Activated CD8-positive, alpha-beta T cell treated with anti-CD3 and anti-CD28 coated beads, Interleukin-2, amount 10 ng/mL, durations not matched to agents 7 days and 5 days (primary cell): ENCODE data around the gene SGF29. TPM values are rescaled to one million over a fixed set of nuclear protein-coding genes. Genes with fewer than 3 reads are reported as not detected.
A peak's percentile ranks its signal among the peaks of the same experiment; 100 is the strongest.
"Not testable (repeated sequence)": the region's sequence is repeated elsewhere in the genome, so short reads cannot be mapped to it uniquely, and the experiment has no call there.

Experiments used
- ATAC-seq: fragments of 150-1000 bp; cut with Tn5 transposase; one replicate; pipeline ENCODE4 v1.10.0; 2021; ENCODE audit warnings: moderate library complexity
- CTCF ChIA-PET: fragments of 350-600 bp; sonication (Branson Sonifier 250); formaldehyde crosslinking; loops from one replicate; lab custom pipeline; 2021; ENCODE audit warnings: antibody characterized with exemption; lab: Charles Lee
- POLR2A ChIA-PET: fragments of 350-600 bp; sonication (Branson Sonifier 250); formaldehyde crosslinking; loops from one replicate; lab custom pipeline; 2021; ENCODE audit warnings: antibody characterized with exemption; lab: Charles Lee
- DNase-seq: peaks from one replicate; pipeline ENCODE4 v3.0.0-alpha.2; 2020
- H3K27ac Mint-ChIP-seq: one replicate; pipeline ENCODE4 v1.8.0; 2021; ENCODE audit warnings: mild to moderate bottlenecking, mixed read lengths
- H3K27me3 Mint-ChIP-seq: one replicate; pipeline ENCODE4 v1.8.0; 2021; ENCODE audit warnings: low read depth, mixed read lengths
- H3K36me3 Mint-ChIP-seq: one replicate; pipeline ENCODE4 v1.8.0; 2021; ENCODE audit warnings: low read depth, mixed read lengths
- H3K4me1 Mint-ChIP-seq: one replicate; pipeline ENCODE4 v1.8.0; 2021; ENCODE audit warnings: low read depth, mixed read lengths
- H3K4me3 Mint-ChIP-seq: one replicate; pipeline ENCODE4 v1.8.0; 2021; ENCODE audit warnings: mild to moderate bottlenecking, mixed read lengths
- H3K9me3 Mint-ChIP-seq: one replicate; pipeline ENCODE4 v1.8.0; 2022; ENCODE audit warnings: mixed read lengths; ENCODE audit not compliant: insufficient read depth
- total RNA-seq, 2 experiments: library from RNA; stranded (reverse); gene quantifications; one replicate each; pipeline ENCODE4 v1.2.3, GENCODE V29; 2021

SGF29 gene
- total RNA-seq, 2 experiments from 2014 or later = 42.2 to 49.1 TPM

DNA sequence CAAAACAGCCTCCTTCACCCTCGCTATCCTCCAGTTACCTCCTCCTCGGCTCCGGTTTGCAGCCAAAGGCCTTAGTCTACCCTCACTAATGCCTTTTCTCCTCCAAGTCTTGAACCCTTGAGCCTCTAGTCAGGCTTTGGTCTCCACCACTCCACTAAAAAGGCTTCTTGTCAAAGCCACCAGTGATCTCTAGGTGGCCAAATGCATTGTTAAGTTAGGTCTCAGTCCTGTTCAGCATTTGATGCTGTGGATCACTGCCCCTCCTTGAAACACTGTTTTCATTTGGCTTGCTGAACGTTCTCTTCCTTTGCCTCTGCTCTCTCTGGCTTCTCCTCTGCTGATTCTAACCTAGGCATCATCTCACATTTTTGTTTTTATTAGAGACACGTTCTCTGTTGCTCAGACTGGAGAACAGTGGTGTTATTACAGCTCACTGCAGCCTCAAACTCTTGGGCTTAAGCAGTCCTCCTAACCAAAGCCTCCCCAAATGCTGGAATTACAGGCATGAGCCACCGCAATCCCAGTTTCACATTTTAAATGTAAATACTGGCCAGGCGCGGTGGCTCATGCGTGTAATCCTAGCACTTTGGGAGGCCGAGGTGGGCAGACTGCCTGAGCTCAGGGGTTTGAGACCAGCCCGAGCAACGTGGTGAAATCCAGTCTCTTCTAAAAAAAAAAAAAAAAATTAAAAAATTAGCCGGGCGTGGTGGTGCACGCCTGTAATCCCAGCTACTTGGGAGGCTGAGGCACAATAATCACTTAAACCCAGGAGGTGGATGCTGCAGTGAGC lies 1.1 kb downstream of the SGF29 start:
- Mint-ChIP-seq H3K4me3 (peak overlapping the region; percentile 81), H3K9me3 (no peaks in the 10 kb centered on the region), H3K36me3 (peaks cover 28% of the 10 kb centered on the region), H3K4me1 (peaks cover 27% of the 10 kb centered on the region), H3K27ac (peak overlapping the region; percentile 81), H3K27me3 (no peaks in the 10 kb centered on the region)
- CTCF ChIA-PET = interaction anchor here (1.0 to 1.4 kb wide), 3 partner anchors 19 to 390 kb away, joined by 3 to 5 read pairs (median 3); no protein-coding TSS in a partner anchor
- POLR2A ChIA-PET = interaction anchor here (0.6 to 2.4 kb wide), 5 partner anchors 13 to 268 kb away, joined by 4 to 10 read pairs (median 4); partner anchors contain the start of genes APOBR and ATXN2L
- ATAC-seq = no peak
- no peak for DNase-seq

DNA sequence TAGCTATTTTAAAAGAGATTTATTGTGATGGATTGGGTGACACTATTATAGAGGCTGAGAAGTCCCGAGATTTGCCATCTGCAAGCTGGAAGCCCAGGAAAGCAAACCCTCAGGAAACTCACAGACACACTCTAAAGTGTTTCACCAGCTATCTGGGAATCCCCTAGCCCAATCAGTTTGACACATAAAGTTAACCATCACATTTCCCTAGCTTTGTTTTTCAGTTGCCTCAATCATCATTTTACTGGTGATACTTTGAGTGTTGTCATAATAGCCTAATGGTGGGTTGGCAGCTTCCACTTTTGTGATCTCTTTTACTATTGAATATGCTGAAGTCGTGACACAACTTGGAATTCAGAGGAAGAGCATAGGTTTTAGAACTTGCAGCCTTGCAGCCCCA lies 1.8 kb downstream of the SGF29 start:
- Mint-ChIP-seq H3K4me1 (peaks cover 29% of the 10 kb centered on the region), H3K9me3 (no peaks in the 10 kb centered on the region), H3K36me3 (peaks cover 30% of the 10 kb centered on the region), H3K27me3 (no peaks in the 10 kb centered on the region), H3K4me3 (no peak overlapping the region), H3K27ac (peak overlapping the region; percentile 16)
- no peak for ATAC-seq
- ChIA-PET POLR2A (interaction anchor here (2.4 kb wide), 1 partner anchor 62 kb away, joined by 5 read pairs; the partner anchor contains the start of gene APOBR), CTCF (interaction anchor here (1.0 kb wide), 1 partner anchor 18 kb away, joined by 3 read pairs; no protein-coding TSS in a partner anchor)
- DNase-seq = no peak

DNA sequence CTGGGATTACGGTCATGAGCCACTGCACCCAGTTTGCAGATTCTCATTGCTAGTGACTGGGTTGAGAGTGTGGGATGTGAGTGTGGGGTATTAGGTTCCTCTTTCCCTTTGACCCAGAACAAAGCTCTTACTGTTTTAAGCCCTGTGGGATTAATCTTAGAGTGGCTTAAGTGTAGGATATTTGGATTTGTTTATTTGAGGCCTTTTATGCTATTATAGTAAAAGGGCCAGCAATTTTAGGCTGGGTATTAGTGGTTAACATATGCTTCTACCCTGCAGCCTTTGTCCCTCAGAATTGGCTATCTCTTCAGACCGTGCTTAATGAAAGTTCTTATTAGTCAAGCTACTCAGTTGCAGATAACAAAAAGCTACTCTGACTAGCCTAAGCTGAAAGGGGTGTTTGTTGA lies 3.2 kb downstream of the SGF29 start:
- no peak for ATAC-seq
- H3K27me3 Mint-ChIP-seq = no peaks in the 10 kb centered on the region
- no peak overlapping the region for H3K4me3 Mint-ChIP-seq
- no peak overlapping the region for H3K27ac Mint-ChIP-seq
- H3K36me3 Mint-ChIP-seq = peaks cover 30% of the 10 kb centered on the region
- POLR2A ChIA-PET = interaction anchor here (1.1 to 2.4 kb wide), 2 partner anchors 63 to 265 kb away, joined by 4 to 5 read pairs; partner anchors contain the start of genes APOBR and ATXN2L
- CTCF ChIA-PET = interaction anchor here (1.1 to 1.2 kb wide), 2 partner anchors 240 to 388 kb away, joined by 3 read pairs; no protein-coding TSS in a partner anchor
- H3K9me3 Mint-ChIP-seq = no peaks in the 10 kb centered on the region
- peaks cover 35% of the 10 kb centered on the region for H3K4me1 Mint-ChIP-seq
- DNase-seq = no peak

DNA sequence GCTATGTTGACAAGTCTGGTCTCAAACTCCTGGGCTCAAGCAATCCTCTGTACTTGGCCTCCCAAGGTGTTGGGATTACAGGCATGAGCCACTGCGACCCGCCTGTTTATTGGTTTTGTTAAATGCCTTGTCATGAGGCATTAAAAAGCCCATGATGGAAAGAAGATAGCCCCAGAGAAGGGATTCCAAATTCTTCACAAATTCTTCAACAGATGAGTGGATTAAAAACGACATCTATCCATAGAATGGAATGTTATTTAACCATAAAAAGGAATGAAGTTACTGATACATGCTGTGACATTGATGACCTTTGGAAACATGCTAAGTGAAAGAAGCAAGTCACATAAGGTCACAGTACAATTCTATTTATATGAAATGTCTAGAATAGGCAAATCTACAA lies 4.7 kb downstream of the SGF29 start:
- Mint-ChIP-seq H3K27ac (no peak overlapping the region), H3K4me1 (peaks cover 31% of the 10 kb centered on the region), H3K36me3 (peaks cover 30% of the 10 kb centered on the region), H3K9me3 (no peaks in the 10 kb centered on the region), H3K4me3 (no peak overlapping the region), H3K27me3 (no peaks in the 10 kb centered on the region)
- ChIA-PET CTCF (no interaction called here), POLR2A (no interaction called here)
- ATAC-seq (no peak), DNase-seq (no peak)

DNA sequence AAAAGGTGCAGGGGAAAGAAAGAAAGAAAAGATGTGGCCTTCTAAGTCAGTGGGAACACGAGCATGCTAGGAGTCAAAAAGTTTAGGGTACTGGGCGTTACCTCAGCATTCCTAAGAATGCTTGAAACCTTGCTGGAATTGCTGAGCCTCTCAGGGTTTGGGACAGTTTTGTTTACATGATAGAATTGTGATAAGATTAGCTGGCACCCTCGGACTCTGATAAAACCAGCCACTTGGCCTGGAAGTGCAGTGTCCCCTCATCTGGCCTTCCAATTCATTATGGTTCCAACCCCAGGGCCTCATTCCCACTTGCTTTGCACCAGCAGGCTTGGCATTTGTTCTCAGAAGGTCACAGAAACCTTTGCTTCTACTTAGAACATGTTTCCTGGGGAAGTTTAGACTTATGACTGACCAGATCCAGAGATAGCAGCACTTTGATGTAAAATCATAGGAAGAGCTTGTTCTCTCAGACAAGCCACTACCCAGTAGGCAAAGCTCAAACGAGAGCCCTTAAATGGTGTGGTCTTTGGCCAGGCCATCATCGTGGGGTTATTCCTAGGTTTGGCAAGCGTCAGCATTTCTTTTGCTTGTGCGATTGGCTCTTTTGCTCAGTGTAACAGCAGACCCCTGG lies 8.0 kb downstream of the SGF29 start:
- Mint-ChIP-seq H3K4me3 (no peak overlapping the region), H3K27me3 (no peaks in the 10 kb centered on the region), H3K36me3 (peaks cover 40% of the 10 kb centered on the region), H3K27ac (no peak overlapping the region), H3K4me1 (peaks cover 17% of the 10 kb centered on the region), H3K9me3 (no peaks in the 10 kb centered on the region)
- DNase-seq (no peak), ATAC-seq (no peak)
- ChIA-PET CTCF (no interaction called here), POLR2A (no interaction called here)

DNA sequence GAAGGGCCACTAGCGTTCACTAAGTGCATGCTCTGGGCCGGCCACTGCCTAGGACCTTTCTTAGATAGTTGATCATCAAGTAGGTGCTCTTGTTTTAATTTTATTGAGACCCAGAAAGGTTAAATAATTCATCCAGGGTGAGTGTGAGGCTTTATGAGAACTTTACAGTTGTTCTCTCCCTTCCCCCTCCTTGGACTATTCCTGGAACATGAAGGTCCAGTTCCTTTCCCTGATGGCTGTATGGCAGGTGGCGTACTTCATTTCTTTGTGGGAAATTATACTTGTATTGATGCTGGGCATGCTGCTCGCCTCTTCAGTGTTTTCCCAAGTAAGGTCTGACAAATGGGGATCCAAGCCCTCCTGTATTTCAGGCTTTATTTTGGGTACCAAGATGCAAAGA lies 8.5 kb downstream of the SGF29 start:
- Mint-ChIP-seq H3K4me1 (peaks cover 15% of the 10 kb centered on the region), H3K9me3 (peaks cover 1% of the 10 kb centered on the region), H3K36me3 (peaks cover 39% of the 10 kb centered on the region), H3K27ac (no peak overlapping the region), H3K27me3 (no peaks in the 10 kb centered on the region), H3K4me3 (no peak overlapping the region)
- ChIA-PET CTCF (no interaction called here), POLR2A (no interaction called here)
- DNase-seq (no peak), ATAC-seq (no peak)

DNA sequence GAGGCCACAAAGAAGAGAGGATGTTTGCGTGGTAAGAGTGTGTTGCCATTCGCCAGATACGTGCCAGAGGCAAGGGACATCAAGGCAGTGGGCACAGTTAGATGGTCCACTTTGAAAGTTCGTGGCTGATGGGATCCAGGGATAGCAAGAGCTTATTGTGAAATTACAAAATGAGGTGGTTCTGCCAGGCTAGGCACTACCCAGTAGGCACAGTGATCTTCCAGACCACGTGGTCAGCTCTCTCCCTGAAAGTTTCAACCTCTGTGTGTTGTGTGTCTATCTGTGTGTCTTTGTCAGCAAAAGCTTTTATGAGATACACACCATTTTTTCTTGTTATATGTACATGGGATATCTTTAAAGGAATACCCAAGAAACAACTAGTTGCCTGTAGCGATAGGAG lies 9.5 kb downstream of the SGF29 start:
- no peaks in the 10 kb centered on the region for H3K27me3 Mint-ChIP-seq
- H3K4me3 Mint-ChIP-seq = no peak overlapping the region
- DNase-seq = no peak
- H3K27ac Mint-ChIP-seq = no peak overlapping the region
- H3K9me3 Mint-ChIP-seq = peaks cover 4% of the 10 kb centered on the region
- ChIA-PET CTCF (no interaction called here), POLR2A (no interaction called here)
- H3K36me3 Mint-ChIP-seq = peaks cover 40% of the 10 kb centered on the region
- peaks cover 15% of the 10 kb centered on the region for H3K4me1 Mint-ChIP-seq
- no peak for ATAC-seq

DNA sequence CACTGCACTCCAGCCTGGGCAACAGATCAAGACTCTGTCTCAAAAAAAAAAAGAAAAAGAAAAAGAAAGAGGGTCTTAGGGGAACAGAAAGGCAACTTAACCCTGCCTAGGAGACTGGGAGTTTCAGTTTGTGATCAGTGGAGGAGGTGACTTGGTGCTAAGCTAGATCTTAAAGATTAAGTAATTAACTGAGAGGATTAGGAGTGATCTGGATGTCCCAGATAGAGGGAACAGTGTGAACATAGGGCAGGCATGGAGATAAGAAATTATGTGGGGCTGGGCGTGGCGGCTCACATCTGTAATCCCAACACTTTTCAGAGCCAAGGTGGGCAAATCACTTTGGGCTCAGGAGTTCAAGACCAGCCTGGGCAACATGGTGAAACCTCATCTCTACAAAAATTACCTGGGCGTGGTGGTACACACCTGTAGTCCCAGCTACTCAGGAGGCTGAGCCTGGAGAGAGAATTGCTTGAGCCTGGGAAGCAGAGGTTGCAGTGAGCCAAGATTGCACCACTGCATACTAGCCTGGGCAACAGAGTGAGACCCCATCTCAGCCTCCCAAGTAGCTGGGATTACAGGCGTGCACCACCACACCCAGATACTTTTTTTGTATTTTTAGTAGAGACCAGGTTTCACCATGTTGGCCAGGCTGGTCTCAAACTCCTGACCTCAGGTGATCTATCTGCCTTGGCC lies 12.7 kb downstream of the SGF29 start:
- peaks cover 25% of the 10 kb centered on the region for H3K36me3 Mint-ChIP-seq
- ATAC-seq, H3K9me3 Mint-ChIP-seq, H3K4me3 Mint-ChIP-seq, POLR2A ChIA-PET, H3K27ac Mint-ChIP-seq, H3K27me3 Mint-ChIP-seq, H3K4me1 Mint-ChIP-seq, DNase-seq: not testable (repeated sequence)
- CTCF ChIA-PET = interaction anchor here (1.0 to 1.1 kb wide), 2 partner anchors 9 to 13 kb away, joined by 3 read pairs; partner anchors contain the start of gene SGF29

DNA sequence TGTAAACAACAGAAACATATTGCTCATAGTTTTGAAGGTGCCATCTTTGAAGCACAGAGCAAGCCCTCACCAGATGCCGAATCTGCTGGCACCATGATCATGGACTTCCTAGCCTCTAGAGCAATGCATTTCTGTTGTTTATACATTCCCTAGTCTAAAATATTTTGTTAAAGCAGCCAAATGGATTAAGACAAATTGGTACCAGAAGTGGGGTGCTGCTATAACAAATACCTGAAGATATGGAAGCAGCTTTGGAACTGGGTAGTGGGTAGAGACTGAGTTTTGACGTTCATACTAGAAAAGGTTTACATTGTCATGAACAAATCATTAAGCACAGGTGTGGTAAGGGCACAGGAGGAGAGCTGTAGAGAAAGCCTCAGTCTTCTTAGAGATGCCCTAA lies 13.6 kb downstream of the SGF29 start:
- H3K36me3 Mint-ChIP-seq = peaks cover 25% of the 10 kb centered on the region
- peaks cover 4% of the 10 kb centered on the region for H3K4me1 Mint-ChIP-seq
- peaks cover 4% of the 10 kb centered on the region for H3K9me3 Mint-ChIP-seq
- no peak overlapping the region for H3K27ac Mint-ChIP-seq
- no peak for ATAC-seq
- H3K4me3 Mint-ChIP-seq = no peak overlapping the region
- DNase-seq = no peak
- POLR2A ChIA-PET = no interaction called here
- CTCF ChIA-PET = interaction anchor here (1.1 kb wide), 1 partner anchor 8 kb away, joined by 3 read pairs; no protein-coding TSS in a partner anchor
- H3K27me3 Mint-ChIP-seq = no peaks in the 10 kb centered on the region

DNA sequence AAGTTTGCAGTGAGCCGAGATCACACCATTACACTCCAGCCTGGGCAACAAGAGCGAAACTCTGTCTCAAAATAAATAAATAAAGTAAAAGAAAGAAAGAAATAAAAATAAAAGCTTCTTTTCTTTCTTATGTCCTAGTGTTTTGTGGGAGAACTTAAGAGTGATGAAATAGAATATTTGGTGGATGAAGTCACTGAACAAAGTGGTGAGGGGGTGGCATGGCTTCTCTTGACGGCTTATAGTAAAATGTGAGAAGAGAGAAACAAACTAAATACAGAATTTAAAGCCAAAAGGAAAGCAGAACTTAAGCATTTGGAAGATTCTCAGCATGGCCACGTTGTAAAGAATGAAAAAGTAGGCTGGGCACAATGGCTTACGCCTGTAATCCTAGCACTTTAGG lies 15.3 kb downstream of the SGF29 start:
- CTCF ChIA-PET = interaction anchor here (0.9 kb wide), 1 partner anchor 327 kb away, joined by 3 read pairs; no protein-coding TSS in a partner anchor
- POLR2A ChIA-PET = interaction anchor here (1.0 kb wide), 1 partner anchor 14 kb away, joined by 4 read pairs; no protein-coding TSS in a partner anchor
- no peaks in the 10 kb centered on the region for H3K4me1 Mint-ChIP-seq
- no peaks in the 10 kb centered on the region for H3K27me3 Mint-ChIP-seq
- ATAC-seq = no peak
- no peak overlapping the region for H3K27ac Mint-ChIP-seq
- no peak for DNase-seq
- H3K9me3 Mint-ChIP-seq = peaks cover 4% of the 10 kb centered on the region
- peaks cover 25% of the 10 kb centered on the region for H3K36me3 Mint-ChIP-seq
- no peak overlapping the region for H3K4me3 Mint-ChIP-seq

DNA sequence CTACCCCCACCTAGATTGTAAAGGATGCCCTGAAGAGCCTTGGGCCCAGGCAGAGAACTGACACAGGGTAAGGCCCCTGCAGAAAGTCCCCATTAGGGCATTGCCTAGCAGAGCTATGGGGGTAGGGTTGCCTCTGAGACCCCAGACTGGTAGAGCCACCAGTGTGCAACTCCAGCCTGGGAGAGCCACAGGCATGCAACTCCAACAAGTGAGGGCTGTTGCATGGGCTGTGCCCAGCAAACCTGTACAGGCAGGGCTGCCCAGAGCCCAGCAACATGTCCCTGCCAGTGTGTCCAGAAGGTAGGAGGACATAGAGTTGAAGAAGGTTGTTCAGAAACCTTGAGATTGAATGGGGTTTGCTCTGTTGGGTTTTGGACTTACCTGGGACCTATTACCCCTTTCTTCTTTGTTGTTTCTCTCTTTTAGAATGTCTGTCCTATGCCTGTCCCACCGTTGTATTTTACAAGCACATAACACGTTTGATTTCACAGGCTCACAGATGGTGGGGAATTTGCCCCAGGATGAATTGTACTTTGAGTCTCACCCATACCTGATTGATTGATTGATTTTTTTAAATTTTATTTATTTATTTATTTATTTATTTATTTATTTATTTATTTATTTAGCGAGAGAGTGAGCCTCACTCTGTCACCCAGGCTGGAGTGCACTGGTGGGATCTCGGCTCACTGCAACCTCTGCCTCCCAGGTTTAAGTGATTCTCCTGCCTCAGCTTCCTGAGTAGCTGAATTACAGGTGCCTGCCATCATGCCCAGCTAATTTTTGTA lies 16.4 kb downstream of the SGF29 start:
- Mint-ChIP-seq H3K27ac (no peak overlapping the region), H3K4me1 (no peaks in the 10 kb centered on the region), H3K36me3 (peaks cover 21% of the 10 kb centered on the region), H3K4me3 (no peak overlapping the region), H3K27me3 (no peaks in the 10 kb centered on the region), H3K9me3 (peaks cover 4% of the 10 kb centered on the region)
- ATAC-seq = no peak
- ChIA-PET POLR2A (no interaction called here), CTCF (no interaction called here)
- DNase-seq = no peak
